Measurements from ENCODE around the gene TAPT1. TPM values are rescaled to one million over a fixed set of nuclear protein-coding genes. Genes with fewer than 3 reads are reported as not detected.

TAPT1 gene
- total RNA-seq, 1 experiment from 2014 or later = 11.1 TPM

DNA sequence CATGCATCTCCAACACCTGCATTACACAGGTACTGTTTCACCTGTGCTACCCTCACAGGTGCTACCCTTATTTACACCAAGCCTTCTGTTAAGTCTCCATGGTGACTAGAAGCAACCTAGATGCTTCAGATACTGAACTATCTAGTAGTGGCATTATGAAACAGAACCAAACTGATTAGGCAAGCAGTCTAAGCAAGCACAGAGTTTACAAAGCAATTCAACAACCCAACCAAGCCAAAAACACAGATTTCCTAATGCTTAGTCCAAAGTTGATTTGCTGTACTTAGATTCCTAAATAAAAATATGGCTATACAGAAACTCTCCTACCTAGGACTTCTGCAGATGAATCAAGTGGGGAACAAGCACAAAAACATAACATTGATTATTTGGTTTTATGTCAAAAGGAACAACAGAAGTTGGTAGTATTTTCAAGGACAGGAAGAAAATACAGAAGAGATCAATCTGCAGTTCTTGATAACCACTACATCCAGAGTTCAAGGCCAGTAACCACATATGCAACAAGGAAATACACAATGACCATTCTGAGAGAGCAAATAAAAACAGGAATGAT lies 3.2 kb downstream of the TAPT1 start:
- H3K4me1 ChIP-seq (ENCODE audit: insufficient read depth, low read length) = peaks cover 4% of the 10 kb centered on the region; the same call in 1 of the 2 replicates
- DNase-seq = no peak
- no peak overlapping the region for H3K18ac ChIP-seq (ENCODE audit: insufficient read length, low read depth, low read length)
- H3K23me2 ChIP-seq (ENCODE audit: insufficient read length, low read depth, low read length, poor library complexity, severe bottlenecking) = peaks cover 10% of the 10 kb centered on the region
- no peak overlapping the region for H3K23ac ChIP-seq (ENCODE audit: insufficient read length, low read depth, low read length)
- H3K56ac ChIP-seq (ENCODE audit: insufficient read length, low read depth, low read length) = no peak overlapping the region
- H3K27ac ChIP-seq (ENCODE audit: insufficient read length, low read depth, low read length) = no peak overlapping the region
- H2AFZ ChIP-seq (ENCODE audit: low read length) = no peak overlapping the region
- TF ChIP-seq CTCF (conservative IDR thresholded peaks at IDR 0.05) = no peak
- H2AK5ac ChIP-seq (ENCODE audit: insufficient read length, low read length) = no peak overlapping the region
- no peaks in the 10 kb centered on the region for H3K27me3 ChIP-seq (ENCODE audit: insufficient read depth, low read length)
- no peak overlapping the region for H2BK5ac ChIP-seq (ENCODE audit: insufficient read length, low read length)
- no peak overlapping the region for H3T11ph ChIP-seq (ENCODE audit: low read length)
- no peak overlapping the region for H2BK120ac ChIP-seq (ENCODE audit: low read depth, low read length, poor library complexity, severe bottlenecking)
- H4K91ac ChIP-seq (ENCODE audit: insufficient read length, low read depth, low read length) = no peak overlapping the region
- H3K36me3 Mint-ChIP-seq (ENCODE audit: insufficient read depth in 1 of 3, low read depth in 3 of 3) = peaks cover 0 to 2% (median 0%) of the 10 kb centered on the region in 3 experiments; a peak in 2 of 7 replicates
- H3K27me3 Mint-ChIP-seq (ENCODE audit: low read depth) = no peaks in the 10 kb centered on the region
- no peak overlapping the region for H2BK20ac ChIP-seq (ENCODE audit: low read depth, low read length, poor library complexity, severe bottlenecking)
- no peak overlapping the region for H4K5ac ChIP-seq (ENCODE audit: insufficient read length, low read depth, low read length)
- no peaks in the 10 kb centered on the region for H3K79me1 ChIP-seq (ENCODE audit: insufficient read depth, low read depth, low read length, poor library complexity, severe bottlenecking)
- H3K79me2 ChIP-seq (ENCODE audit: insufficient read depth, low read length) = peaks cover 2% of the 10 kb centered on the region; the same call in 1 of the 2 replicates
- H3K4me3 Mint-ChIP-seq = no peak overlapping the region
- peaks cover 25 to 26% of the 10 kb centered on the region in 2 experiments for H3K4me1 Mint-ChIP-seq
- no peak overlapping the region for H4K8ac ChIP-seq (replicated peaks; ENCODE audit: insufficient read length, low read depth, low read length)
- no peak overlapping the region for H3K9ac ChIP-seq (ENCODE audit: extremely low read depth, insufficient read length, low read length)
- H3K4me2 ChIP-seq (ENCODE audit: insufficient read depth, insufficient read length, low read length) = no peak overlapping the region
- H3K4ac ChIP-seq (ENCODE audit: low read depth, low read length) = no peak overlapping the region
- H2BK15ac ChIP-seq (ENCODE audit: low read depth, low read length) = no peak overlapping the region
- no peaks in the 10 kb centered on the region for H3K9me3 ChIP-seq (ENCODE audit: control insufficient read depth, low read depth, low read length)
- no peak overlapping the region; a peak in 1 of 7 replicates for H3K27ac Mint-ChIP-seq
- H3K14ac ChIP-seq (ENCODE audit: insufficient read depth, low read length) = no peak overlapping the region
- no peaks in the 10 kb centered on the region for H3K9me3 Mint-ChIP-seq
- H4K20me1 ChIP-seq (ENCODE audit: control insufficient read depth, insufficient read depth, insufficient read length) = no peaks in the 10 kb centered on the region
- no peak overlapping the region for H2BK12ac ChIP-seq (ENCODE audit: insufficient read length, low read depth, low read length)
